ENCODE measurements around the gene UBE2J2.
A peak's percentile ranks its signal among the peaks of the same experiment; 100 is the strongest.

GRCh38 chr1:1309251-1310108 is 35.8 kb upstream of the UBE2J2 start:
- TF ChIP-seq CTCF (IDR thresholded peaks at IDR 0.05) (peak in 1 of 4 experiments; percentile 3), POLR2A (IDR thresholded peaks at IDR 0.05) (no peak)
